Sigmoid colon (tissue), 7 donors: ENCODE measurements around the gene IL27RA. TPM values are rescaled to one million over a fixed set of nuclear protein-coding genes. Genes with fewer than 3 reads are reported as not detected.
A peak's percentile ranks its signal among the peaks of the same experiment; 100 is the strongest.

Experiments
- DNase-seq: peaks from one replicate; pipeline ENCODE4 v3.0.0-alpha.2; 2019
- H3K27ac ChIP-seq, 4 donors: fragments of 200-600 bp; sonication (generic); one replicate each; pipeline ENCODE4 v1.5.1; 2016 to 2019; ENCODE audit warnings: mild to moderate bottlenecking in 1 of 4
- H3K27me3 ChIP-seq, 3 donors: fragments of 200-600 bp; sonication (generic); one replicate each; pipeline ENCODE4 v1.5.1; 2019; ENCODE audit warnings: mild to moderate bottlenecking in 1 of 3
- H3K36me3 ChIP-seq, 4 donors: fragments of 200-600 bp; sonication (generic); one replicate each; pipeline ENCODE4 v1.5.1; 2016 to 2019
- H3K4me1 ChIP-seq, 4 donors: fragments of 200-600 bp; sonication (generic); one replicate each; pipeline ENCODE4 v1.5.1; 2017 to 2019
- H3K4me3 ChIP-seq, 4 donors: fragments of 200-600 bp; sonication (generic); one replicate each; pipeline ENCODE4 v1.5.1; 2017 to 2019; ENCODE audit warnings: mild to moderate bottlenecking in 2 of 4, moderate library complexity in 1 of 4
- H3K9me3 ChIP-seq, 4 donors: fragments of 200-600 bp in 3 of 4; sonication (generic) in 3 of 4; one replicate each; pipeline versions ENCODE4 v1.5.1 to v1.6.1; 2013 to 2019
- EP300 ChIP-seq, 4 donors: sonication (generic); formaldehyde crosslinking; IDR thresholded peaks; one replicate each; pipeline ENCODE4 v1.6.1; 2017; ENCODE audit warnings: antibody characterized with exemption in 4 of 4
- POLR2A ChIP-seq, 2 donors: fragments of 450-650 bp; IDR thresholded peaks; one replicate each; pipeline ENCODE4 v1.6.1; 2016; ENCODE audit warnings: antibody characterized with exemption in 2 of 2, mild to moderate bottlenecking in 2 of 2, moderate library complexity in 2 of 2
- POLR2AphosphoS5 ChIP-seq, 4 donors: sonication (generic); formaldehyde crosslinking; IDR thresholded peaks; one replicate each; pipeline ENCODE4 v1.6.1; 2017; ENCODE audit warnings: antibody characterized with exemption in 4 of 4
- WGBS, 2 donors: extraction: QIAGEN DNeasy Blood & Tissue Kit; methylation state at CpG; one replicate each; pipeline ENCODE4 v1.1.7; 2013; 5-methylcytosine and 5-hydroxymethylcytosine counted together
- intact Hi-C: fragments of 100-400 bp; cut with DNase I; formaldehyde crosslinking; loops from one replicate; pipeline ENCODE4 v1.15.1; 2023
- polyA plus RNA-seq, 3 donors: library from polyadenylated mRNA; stranded (reverse); fragments of 200-250 nt; gene quantifications; one replicate each; pipeline ENCODE4 v1.2.3, GENCODE V29; 2013
- total RNA-seq, 4 donors: library from RNA; depleted of rRNA; stranded (reverse); fragments of >200 nt; gene quantifications; one replicate each; pipeline ENCODE4 v1.1.0, GENCODE V29; 2016
- TF ChIP-seq, protein P1 (sequence below), 4 experiments: fragments of 450-650 bp in 3 of 4; fragments of 200-600 bp in 1 of 4; IDR thresholded peaks; one replicate each; pipeline ENCODE4 v1.5.1; 2016 to 2019; ENCODE audit warnings: antibody characterized with exemption in 4 of 4, mild to moderate bottlenecking in 3 of 4, moderate library complexity in 2 of 4
- donor health status: healthy with polysubstance abuse.
- donor health status: Bipolar disorder and iron deficiency.
- donor health status: healthy.

Gene IL27RA
- total and polyA plus RNA-seq, 7 donors, result 0.60 to 10.3 (median 1.5) TPM

DNA sequence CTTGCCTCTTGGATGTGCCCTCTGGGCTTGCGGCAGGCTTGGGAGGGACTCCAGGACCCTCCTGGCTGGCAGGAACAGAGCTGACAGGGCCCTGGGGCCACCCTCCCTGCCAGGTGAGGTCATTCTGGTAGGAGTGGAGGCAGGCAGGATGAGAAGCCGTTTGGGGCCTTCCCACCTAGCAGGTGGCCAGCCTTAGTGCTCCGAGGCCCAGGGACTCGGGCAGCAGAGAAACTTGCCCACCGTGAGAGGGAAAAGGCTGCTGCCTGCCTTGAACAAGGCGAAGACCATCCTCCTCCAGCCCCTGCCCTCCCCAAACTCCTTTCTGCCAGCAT lies 34.0 kb upstream of the IL27RA start:
- no peaks in the 10 kb centered on the region for H3K27me3 ChIP-seq
- WGBS, 2 donors, result 91 to 92% methylated on average over 6 of the region's 6 CpGs
- DNase-seq, result no peak
- no peak for TF ChIP-seq POLR2AphosphoS5 (IDR thresholded peaks at IDR 0.05)
- intact Hi-C loops, result no loop called here
- H3K9me3 ChIP-seq, result peaks cover 0 to 5% (median 1%) of the 10 kb centered on the region in 4 donors
- H3K4me1 ChIP-seq, result peaks cover 0 to 2% (median 0%) of the 10 kb centered on the region in 4 donors
- peaks cover 0 to 14% (median 3%) of the 10 kb centered on the region in 4 donors for H3K36me3 ChIP-seq
- H3K27ac ChIP-seq, result no peak overlapping the region
- H3K4me3 ChIP-seq, result no peak overlapping the region

DNA sequence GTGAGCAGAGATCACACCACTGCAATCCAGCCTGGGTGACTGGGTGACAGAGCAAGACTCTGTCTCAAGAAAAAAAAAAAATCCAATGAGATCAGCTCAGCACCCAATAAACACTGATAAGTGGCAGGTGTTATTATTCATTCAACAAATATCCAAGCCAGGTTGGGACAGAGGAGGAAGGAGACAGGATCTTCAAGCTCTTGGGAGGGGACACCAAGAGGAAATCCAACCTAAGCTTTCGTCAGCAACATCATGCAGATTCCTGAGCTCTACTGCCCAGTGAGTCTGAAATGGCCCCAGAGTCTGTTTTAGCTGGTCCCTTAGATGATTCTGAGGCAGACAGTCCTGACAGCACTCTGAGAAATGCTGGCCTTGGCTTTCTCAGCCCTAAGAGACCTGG lies 33.1 kb upstream of the IL27RA start:
- WGBS, 2 donors, result 96 to 100% methylated on average over 1 of the region's 1 CpG
- Histone ChIP-seq H3K27me3 (no peaks in the 10 kb centered on the region), H3K4me1 (peaks cover 0 to 8% (median 2%) of the 10 kb centered on the region in 4 donors), H3K27ac (no peak overlapping the region), H3K36me3 (peaks cover 0 to 6% (median 3%) of the 10 kb centered on the region in 4 donors), H3K9me3 (peaks cover 0 to 5% (median 1%) of the 10 kb centered on the region in 4 donors), H3K4me3 (no peak overlapping the region)
- DNase-seq, result no peak
- no peak for TF ChIP-seq POLR2AphosphoS5 (IDR thresholded peaks at IDR 0.05)
- TF ChIP-seq EP300 (IDR thresholded peaks at IDR 0.05), result no peak
- TF ChIP-seq, protein P1, sequence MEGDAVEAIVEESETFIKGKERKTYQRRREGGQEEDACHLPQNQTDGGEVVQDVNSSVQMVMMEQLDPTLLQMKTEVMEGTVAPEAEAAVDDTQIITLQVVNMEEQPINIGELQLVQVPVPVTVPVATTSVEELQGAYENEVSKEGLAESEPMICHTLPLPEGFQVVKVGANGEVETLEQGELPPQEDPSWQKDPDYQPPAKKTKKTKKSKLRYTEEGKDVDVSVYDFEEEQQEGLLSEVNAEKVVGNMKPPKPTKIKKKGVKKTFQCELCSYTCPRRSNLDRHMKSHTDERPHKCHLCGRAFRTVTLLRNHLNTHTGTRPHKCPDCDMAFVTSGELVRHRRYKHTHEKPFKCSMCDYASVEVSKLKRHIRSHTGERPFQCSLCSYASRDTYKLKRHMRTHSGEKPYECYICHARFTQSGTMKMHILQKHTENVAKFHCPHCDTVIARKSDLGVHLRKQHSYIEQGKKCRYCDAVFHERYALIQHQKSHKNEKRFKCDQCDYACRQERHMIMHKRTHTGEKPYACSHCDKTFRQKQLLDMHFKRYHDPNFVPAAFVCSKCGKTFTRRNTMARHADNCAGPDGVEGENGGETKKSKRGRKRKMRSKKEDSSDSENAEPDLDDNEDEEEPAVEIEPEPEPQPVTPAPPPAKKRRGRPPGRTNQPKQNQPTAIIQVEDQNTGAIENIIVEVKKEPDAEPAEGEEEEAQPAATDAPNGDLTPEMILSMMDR (IDR thresholded peaks at IDR 0.05), result no peak
- TF ChIP-seq POLR2A (IDR thresholded peaks at IDR 0.05), result no peak
- intact Hi-C loops, result no loop called here

DNA sequence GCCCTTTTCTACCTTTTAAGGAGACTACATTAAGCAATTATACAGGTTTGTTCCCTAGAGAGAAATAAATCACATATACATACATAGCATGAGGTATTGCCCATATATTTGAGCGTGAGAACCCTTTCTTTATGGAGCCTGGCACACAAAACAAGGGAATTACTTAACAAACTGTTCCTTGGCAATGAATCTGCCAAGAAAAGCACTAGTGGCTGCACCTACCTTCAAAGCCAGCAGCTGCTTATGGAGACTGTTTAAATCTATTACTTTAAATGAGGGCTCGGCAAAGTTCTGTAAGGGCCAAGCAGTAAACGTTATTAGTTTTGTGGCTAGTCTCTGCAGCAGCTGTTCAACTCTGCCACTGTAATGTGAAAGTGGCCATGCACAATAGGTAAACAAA lies 32.5 kb upstream of the IL27RA start:
- DNase-seq, result no peak
- Histone ChIP-seq H3K9me3 (peaks cover 0 to 5% (median 1%) of the 10 kb centered on the region in 4 donors), H3K27me3 (no peaks in the 10 kb centered on the region), H3K4me3 (no peak overlapping the region), H3K36me3 (peaks cover 0 to 6% (median 3%) of the 10 kb centered on the region in 4 donors), H3K4me1 (peaks cover 0 to 13% (median 6%) of the 10 kb centered on the region in 4 donors), H3K27ac (no peak overlapping the region)
- 96 to 97% methylated on average over 3 of the region's 3 CpGs for WGBS, 2 donors
- TF ChIP-seq EP300 (IDR thresholded peaks at IDR 0.05), result no peak
- TF ChIP-seq, protein P1 (IDR thresholded peaks at IDR 0.05), result no peak
- no peak for TF ChIP-seq POLR2A (IDR thresholded peaks at IDR 0.05)
- TF ChIP-seq POLR2AphosphoS5 (IDR thresholded peaks at IDR 0.05), result no peak
- intact Hi-C loops, result no loop called here

DNA sequence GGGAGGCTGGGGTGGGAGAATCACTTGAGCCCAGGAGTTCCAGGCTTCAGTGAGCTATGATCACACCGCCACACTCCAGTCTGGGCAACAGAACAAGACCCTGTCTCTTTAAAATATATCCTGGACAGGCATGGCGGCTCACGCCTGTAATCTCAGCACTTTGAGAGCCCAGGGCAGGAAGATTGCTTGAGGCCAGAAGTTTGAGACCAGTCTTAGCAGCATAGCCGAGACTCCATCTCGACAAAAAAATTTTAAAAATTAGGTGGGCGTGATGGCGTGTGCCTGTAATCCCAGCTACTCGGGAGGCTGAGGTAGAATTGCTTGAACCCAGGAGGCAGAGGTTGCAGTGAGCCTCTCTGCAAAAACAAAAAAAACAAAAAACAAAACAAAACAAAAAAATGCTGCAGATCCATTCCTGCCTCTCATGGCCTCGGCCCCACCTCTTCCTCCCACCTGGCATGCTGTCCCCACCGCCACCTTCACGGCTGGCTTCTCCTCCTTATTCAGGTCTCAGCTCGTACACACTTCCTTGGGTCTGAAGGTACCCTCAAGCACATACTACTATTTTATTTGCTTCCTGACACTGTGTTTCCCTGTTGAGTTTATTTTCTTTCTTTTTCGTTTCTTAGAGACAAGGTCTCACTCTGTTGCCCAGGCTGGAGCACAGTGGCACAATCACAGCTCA lies 30.7 kb upstream of the IL27RA start:
- TF ChIP-seq, protein P1 (IDR thresholded peaks at IDR 0.05), result no peak
- TF ChIP-seq POLR2AphosphoS5 (IDR thresholded peaks at IDR 0.05) (no peak), EP300 (IDR thresholded peaks at IDR 0.05) (no peak), POLR2A (IDR thresholded peaks at IDR 0.05) (no peak)
- intact Hi-C loops, result loop anchor here (10.0 kb wide), 1 partner anchor 206 kb away; the partner anchor contains the start of gene ZSWIM4
- H3K4me1 ChIP-seq, result peaks cover 0 to 26% (median 21%) of the 10 kb centered on the region in 4 donors
- 78 to 87% methylated on average over 13 of the region's 13 CpGs for WGBS, 2 donors
- no peak overlapping the region for H3K27ac ChIP-seq
- no peak for DNase-seq
- H3K4me3 ChIP-seq, result no peak overlapping the region
- H3K27me3 ChIP-seq, result no peaks in the 10 kb centered on the region
- peaks cover 0 to 6% (median 3%) of the 10 kb centered on the region in 4 donors for H3K36me3 ChIP-seq
- H3K9me3 ChIP-seq, result peaks cover 0 to 5% (median 1%) of the 10 kb centered on the region in 4 donors

DNA sequence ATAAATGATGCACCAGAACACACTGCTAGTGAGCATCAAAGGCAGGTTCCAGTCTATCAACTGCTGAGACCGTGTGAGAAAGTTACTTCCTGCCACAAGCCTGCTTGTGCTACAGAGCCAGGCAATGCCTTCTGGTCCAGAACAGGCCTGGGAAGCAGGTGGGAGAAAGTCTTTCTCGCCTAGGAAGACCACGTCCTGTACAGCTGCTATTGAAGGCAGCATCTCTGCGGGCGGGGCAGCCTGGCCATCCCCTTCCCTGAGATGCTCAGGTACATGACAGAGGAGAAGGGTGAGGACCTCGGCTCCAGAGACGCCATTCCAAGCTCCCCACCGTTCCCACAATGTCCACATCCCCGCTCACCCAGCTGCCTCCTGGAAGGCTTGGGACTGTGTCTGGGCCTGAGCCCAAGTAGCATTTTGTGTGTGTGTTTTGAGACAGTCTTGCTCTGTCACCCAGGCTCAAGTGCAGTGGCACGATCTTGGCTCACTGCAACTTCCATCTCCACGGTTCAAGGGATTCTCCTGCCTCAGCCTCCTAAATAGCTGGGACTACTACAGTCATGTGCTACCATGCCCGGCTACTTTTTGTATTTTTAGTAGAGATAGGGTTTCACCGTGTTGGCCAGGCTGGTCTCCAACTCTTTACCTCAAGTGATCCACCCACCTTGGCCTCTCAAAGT lies 28.9 kb upstream of the IL27RA start:
- Histone ChIP-seq H3K27me3 (no peaks in the 10 kb centered on the region), H3K9me3 (peaks cover 0 to 5% (median 1%) of the 10 kb centered on the region in 4 donors), H3K4me3 (no peak overlapping the region), H3K4me1 (peaks cover 0 to 30% (median 24%) of the 10 kb centered on the region in 4 donors), H3K27ac (peak overlapping the region; percentile 98 to 100 (median 99)), H3K36me3 (peaks cover 0 to 6% (median 0%) of the 10 kb centered on the region in 4 donors)
- TF ChIP-seq POLR2A (IDR thresholded peaks at IDR 0.05), result no peak
- TF ChIP-seq, protein P1 (IDR thresholded peaks at IDR 0.05), result no peak
- intact Hi-C loops, result loop anchor here (10.0 kb wide), 1 partner anchor 208 kb away; the partner anchor contains the start of gene ZSWIM4
- WGBS, 2 donors, result 57 to 75% methylated on average over 13 of the region's 13 CpGs
- DNase-seq, result no peak
